ENCODE data around the gene ARTN.
A peak's percentile ranks its signal among the peaks of the same experiment; 100 is the strongest.

Gene ARTN

GRCh38 chr1:43925846-43926245 is 7.8 kb upstream of the ARTN start:
- DNase-seq, result no peak

- DNase-seq, result peak; percentile 56
Measured at GRCh38 chr1:43930168-43930948, 3.2 kb upstream of the ARTN start.

- DNase-seq, result no peak
Measured at GRCh38 chr1:43930949-43931275, 2.7 kb upstream of the ARTN start.

- no peak for DNase-seq
Measured at GRCh38 chr1:43931711-43932660, 1.6 kb upstream of the ARTN start.

- peak; percentile 64 for DNase-seq
Measured at GRCh38 chr1:43932786-43933385, 715 bp upstream of the ARTN start.

- DNase-seq, result peak; percentile 97
Measured at GRCh38 chr1:43934101-43934985, 742 bp downstream of the ARTN start.

GRCh38 chr1:43934986-43935324 is 1.4 kb downstream of the ARTN start:
- no peak for DNase-seq

GRCh38 chr1:43935711-43936427 is 2.3 kb downstream of the ARTN start:
- DNase-seq, result peak; percentile 99

GRCh38 chr1:43936431-43937151 is 3.0 kb downstream of the ARTN start:
- peak; percentile 92 for DNase-seq

GRCh38 chr1:43937179-43937865 is 3.7 kb downstream of the ARTN start:
- no peak for DNase-seq

GRCh38 chr1:43938383-43938782 is 4.8 kb downstream of the ARTN start:
- no peak for DNase-seq

- DNase-seq, result no peak
Measured at GRCh38 chr1:43938892-43939587, 5.4 kb downstream of the ARTN start.

GRCh38 chr1:43942411-43942810 is 8.8 kb downstream of the ARTN start:
- no peak for DNase-seq

- DNase-seq, result no peak
Measured at GRCh38 chr1:43944860-43945259, 11.3 kb downstream of the ARTN start.

- DNase-seq, result no peak
Measured at GRCh38 chr1:43945674-43946235, 12.2 kb downstream of the ARTN start.

GRCh38 chr1:43946236-43947060 is 12.8 kb downstream of the ARTN start, which contains the start of gene IPO13:
TSS of gene IPO13 (plus strand) at chr1:43946950. CDS start at chr1:43947601, 651 bp downstream.
- peak; percentile 100 for DNase-seq

GRCh38 chr1:43947061-43947873 is 13.7 kb downstream of the ARTN start:
- DNase-seq, result no peak

All from NCI-H510A (cell line).